Effector CD4-positive, alpha-beta T cell (primary cell): ENCODE data around the gene MTHFD2.

ENCODE experiments used
- DNase-seq: peaks from one replicate; pipeline ENCODE4 v3.0.0-alpha.2; 2020

Gene MTHFD2

DNA sequence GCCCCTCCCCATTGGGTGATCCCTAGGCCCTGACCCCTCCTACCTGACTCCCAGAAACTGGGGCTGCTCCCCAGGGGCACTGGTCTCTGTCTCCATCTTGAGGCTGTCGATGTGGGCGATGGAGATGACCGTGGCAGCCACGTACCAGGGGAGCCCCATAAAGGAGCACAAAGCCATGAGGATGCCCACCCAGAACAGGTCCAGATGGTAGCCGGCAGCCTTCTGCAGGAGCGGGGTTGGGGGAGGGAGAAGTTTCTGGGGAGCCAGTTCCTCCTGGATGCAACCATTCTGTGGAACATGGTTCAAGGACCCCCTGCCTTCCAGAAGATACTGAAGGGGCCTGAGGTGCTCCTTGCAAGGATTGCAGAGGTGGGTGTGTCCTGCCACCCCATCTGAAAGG, 34.0 kb downstream of the MTHFD2 start:
- DNase-seq, result no peak

DNA sequence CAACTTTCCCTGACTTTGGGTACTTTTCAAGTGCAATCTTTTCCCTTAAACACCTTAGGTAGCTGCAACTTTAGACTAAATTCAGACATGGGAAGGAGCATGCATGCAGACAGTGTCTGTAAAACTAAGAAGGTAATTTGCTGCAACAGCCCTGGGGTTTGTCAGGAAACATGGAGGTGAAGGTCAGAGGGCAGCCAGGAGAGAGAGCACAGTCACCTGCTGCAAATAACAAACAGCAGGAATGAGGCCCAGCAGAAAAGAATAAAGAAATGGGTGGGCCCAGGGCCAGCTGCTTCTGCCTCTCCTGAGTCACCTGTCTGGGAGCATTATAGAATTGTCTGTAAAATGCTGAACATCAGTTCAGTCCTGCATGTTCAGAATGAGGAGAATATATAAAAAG, 35.2 kb downstream of the MTHFD2 start:
- no peak for DNase-seq

DNA sequence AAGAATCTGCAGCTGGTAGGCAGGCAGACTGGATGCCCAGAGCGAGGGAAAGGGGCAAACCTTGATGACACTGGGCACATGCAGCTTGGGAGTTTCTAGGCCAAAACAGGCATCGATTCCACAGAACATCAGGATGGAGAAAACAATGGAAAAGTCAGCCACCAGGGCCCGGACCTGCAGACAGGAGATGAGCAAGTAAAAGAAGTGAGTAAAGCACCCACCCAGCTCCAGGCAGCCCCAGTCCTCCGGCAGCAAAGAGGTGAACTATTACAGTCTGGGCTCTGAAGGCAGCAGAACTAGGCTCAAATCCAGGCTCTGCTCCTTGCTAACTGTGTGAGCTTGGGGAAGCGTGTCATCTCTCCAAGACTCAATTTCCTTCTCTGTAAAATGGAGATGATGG, 36.6 kb downstream of the MTHFD2 start:
- DNase-seq, result no peak

DNA sequence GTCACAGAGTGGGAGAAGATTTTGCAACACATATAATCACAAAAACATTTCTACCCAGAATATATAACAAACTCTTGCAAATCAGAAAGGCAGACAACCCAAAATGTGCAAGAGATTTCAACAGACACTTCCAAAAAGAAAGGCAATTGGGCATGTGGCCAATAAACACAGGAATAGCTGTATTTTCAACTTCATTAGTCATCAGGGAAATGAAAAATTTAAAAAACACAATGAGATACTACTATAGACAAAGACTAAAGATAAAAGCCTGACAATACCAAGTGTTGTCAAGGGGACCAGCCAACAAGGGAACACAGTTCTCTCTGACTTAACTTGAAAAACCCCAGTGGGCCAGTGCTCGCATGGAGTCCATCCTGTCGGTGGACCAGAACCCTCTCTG, 40.5 kb downstream of the MTHFD2 start:
- no peak for DNase-seq

DNA sequence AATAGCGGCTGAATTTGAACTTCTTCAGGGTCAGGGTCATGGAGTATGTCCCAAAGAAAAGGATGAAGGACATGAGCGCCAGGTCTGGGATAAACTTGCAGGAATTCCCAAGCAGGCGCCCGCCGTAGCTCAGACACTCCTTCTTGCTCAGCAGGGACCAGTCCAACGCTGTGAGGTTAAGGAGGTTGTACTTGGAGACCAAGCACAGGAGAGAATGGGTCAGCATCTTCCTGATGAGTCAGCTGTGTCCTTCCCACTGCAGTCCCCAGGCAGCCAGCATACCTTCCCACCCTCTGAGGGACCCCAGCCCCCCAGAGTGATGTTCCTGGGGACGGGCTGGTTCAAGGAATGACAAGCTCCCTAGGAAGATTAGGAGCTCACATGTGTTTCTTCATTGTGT, 40.9 kb downstream of the MTHFD2 start:
- DNase-seq, result no peak

DNA sequence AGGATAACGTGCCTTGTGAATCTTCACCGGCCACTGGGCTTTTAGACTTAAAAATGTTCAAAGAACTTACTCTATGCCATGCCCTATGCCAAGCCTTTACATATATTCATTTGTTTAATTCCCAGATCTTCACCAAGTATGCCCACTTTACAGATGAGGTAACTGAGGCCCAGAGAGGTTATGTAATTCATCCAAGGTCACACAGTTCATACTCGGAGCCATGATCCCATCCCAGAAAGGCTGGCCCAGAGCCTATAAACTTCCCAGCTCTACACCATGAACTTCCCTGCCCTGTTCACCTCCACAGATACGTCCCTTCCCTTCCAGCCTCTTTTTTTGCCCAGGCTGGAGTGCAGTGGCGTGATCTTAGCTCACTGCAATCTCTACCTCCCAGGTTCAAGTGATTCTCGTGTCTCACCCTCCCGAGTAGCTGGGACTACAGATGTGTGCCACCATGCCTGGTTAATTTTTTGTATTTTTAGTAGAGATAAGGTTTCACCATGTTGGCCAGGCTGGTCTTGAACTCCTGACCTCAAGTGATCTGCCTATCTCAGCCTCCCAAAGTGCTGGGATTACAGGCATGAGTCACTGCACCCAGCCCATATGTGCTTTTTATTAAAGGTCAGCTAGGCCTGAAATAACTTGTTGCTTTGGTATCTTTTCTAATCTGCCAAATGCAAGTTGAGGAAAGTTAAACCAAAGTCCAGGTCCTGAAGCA, 44.1 kb downstream of the MTHFD2 start:
- DNase-seq, result no peak

DNA sequence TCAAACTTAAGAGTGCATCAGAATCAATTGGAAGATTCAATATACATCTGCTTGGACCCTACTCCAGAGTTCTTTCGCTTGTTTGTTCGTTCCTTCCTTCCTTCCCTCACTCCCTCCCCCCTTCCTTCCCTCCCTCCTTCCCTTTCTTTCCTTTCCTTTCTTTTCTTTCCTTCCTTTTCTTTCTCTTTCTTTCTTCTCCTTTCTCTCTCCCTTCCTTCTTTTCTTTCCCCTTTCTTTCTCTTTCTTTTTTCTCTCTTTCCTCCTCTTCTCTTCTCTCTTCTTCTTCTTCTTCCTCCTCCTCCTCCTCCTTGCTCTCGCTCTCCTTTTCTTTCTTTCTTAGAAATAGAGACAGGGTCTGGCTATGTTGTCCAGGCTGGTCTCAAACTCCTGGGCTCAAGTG, 45.9 kb downstream of the MTHFD2 start:
- no peak for DNase-seq

DNA sequence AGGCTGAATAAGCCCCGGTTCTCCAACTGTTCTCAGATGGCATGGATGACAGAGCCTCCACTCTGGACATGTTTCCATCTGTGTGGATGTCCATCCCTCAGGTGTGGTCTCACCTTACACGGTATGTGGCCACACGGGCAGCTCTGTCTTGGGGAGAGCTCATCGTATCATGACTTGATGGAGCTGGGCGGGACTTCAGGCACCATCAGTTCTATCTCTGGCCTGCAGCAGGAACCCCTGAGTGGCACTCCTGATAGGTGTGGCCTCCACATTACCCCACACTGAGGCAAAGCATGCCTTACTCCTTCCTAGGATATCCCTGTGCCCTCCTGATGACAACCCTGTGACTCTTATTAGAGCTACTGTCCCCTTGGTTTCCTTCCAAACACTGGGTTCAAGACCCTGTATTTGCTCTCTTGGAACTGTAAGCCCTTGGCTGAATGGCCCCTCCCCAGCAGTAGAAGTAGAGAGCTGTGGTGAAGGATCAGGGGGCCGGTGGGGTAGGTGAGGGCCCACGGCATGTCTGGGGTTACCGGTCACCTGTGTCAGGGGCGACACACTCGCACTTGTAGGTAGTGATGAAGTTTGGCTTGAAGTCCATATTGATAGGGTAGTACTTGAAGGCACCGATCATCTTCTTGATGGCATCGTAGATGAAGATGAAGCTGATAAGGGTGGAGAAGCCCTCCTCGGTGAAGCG, 48.2 kb downstream of the MTHFD2 start:
- DNase-seq, result no peak

DNA sequence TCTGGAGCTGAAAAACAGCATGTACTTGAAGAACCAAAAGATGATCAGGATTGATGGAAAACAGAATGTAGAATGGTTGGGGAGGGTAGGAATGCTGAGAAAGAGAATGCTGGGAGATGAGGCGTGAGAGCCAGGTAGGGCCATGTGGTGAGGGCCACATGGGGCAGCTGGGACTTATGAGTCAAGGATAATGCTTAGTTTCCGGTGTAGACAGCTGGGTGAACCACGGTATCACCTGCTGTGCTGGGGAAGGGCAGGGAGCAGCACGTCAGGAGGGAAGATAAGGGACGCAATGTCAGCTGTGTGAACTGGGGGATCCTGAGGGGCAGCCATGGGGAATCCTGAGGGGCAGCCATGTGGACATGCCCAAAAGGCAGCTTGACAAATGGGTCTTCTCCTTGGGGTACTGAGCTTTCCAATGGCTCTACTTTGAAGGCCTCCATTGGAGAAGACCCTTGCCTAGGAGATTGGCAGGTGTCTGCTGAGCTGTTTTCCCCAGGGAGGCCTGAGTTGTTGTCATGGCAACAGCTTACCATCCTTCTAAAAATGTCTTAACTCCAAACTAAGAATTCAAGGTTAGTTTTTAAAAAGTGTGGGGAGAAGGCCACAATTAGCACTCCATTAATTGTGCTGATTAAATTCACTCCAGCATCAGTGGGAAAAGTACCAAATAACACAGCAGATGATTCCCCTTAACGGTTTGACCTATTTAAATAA, 51.1 kb downstream of the MTHFD2 start:
- DNase-seq, result no peak

DNA sequence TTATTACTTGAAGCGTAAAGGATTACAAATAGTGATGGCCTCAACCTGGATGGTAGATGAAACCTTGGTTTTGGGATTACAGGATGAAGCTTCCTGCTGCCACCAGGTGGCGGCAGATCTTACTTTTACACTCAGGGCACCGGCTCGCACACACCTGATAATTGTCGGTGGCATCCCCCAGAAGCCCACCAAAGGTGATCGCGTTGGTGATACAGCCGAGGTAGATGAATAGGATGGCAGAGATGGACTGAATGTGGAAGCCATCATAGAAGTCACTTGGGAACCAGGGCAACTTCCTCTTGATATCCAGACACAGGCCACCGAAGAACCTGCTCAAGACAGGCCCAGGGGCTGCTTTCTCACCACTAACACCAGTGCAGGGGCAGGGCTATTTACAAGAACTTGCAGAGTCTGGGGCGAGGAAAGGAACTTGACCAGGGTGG, 51.8 kb downstream of the MTHFD2 start:
- DNase-seq, result peak; percentile 47

DNA sequence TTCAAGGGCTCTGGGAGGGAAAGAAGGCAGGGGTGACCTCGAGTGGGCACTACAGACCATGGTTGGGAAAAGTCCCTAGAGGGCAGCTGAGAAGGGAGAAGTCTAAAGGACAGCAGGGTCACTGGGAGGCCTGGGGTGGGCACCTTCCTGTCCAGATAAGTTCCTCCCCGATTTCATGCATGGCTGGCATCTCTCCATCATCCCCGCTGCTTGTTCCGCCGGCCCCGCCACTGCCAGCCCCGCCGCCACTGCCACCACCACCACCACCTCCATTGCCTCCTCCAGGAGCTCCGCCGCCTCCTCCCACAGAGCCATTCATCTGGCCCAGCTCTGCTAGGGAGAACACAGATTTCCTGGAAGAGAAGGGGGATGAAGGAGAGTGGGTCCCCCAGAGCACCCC, 53.6 kb downstream of the MTHFD2 start:
- no peak for DNase-seq

DNA sequence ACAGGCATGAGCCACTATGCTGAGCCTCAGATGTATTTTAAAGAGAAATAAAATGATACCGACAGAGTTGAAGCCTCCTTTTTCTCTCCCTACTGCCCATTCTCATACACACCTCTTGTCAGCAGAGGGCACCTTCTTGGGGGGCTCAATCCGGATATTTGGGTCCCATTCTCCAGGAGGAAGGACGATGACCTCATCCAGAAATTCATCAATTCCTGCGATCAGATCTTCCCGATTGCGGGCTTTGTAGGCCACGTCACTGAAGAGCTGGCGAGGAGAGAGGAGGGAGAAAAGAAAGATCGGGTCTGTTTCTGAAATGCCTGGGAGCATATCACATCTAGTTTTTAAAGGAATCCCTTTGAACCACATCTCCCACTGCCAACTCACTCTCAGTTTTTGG, 54.4 kb downstream of the MTHFD2 start:
- no peak for DNase-seq

DNA sequence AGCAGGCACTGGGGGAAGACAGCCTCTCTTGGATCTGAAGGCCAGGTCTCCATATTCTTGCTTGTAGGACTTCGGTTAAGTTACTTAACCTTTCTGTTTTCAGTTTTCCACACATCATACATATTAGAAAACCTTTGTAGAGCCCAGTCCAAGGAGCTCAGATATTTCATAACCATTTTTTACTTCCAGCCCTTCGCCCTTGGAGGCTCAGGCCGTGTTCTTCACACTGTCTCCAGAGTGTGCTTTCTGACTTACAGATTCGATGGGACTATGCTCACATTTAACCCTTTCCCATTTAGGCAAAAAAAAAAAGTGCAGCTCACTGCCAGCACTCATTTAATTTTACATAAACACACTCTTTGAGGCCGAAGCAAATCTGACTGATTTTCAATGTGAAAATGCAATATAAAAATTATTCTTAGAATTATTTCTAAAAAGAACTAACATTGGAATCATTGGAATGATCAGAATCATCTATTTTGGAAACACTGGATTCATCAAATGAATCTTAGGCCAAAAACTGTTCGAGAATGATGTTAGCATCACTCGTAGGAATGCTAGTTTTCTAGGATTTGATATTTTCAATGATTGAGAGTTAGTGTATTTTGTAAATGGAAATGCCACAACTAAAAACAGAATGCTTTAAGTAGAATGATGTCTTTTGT, 55.0 kb downstream of the MTHFD2 start:
- DNase-seq, result no peak

DNA sequence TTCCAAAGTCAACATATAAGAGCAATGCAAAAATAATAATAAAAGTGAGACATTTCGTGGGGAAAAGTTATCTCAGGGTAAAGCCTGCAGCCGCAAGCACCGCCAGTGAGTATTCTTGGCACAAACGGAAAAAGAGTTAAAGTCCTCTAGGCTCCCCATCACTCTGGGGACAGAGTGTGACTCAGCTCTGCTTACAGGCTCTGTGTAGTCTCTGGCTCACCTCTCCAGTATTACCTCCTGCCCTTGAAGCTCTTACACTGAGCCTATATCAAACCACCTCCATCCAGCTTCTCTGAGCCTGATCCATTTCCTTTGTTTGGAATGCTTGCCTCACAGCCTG, 55.5 kb downstream of the MTHFD2 start:
- no peak for DNase-seq

DNA sequence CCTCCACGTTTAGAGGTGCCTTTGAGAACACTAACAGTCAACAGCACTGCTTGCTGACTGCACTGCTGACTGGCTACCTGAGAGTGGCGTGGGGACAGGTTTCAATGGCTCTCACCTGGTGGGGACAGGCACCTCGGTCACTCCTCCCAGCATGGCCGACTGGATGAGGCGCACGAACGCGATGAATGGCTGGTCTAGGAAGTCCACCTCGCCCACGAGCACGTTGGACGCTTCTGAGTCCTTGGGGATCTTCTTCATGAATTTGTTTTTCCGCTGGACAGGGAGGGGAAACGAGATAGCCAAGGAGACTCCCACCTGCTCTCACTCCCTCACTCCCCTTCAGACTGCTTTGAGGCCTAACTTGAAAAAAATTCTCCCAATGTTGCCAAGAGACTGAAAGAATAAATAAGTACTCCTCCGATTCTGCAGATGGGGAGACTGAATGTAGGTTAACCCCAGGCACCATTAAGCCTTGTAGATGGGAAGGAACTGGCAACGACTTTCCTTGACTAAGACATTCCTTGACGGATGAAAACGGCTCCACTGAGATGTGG, 57.3 kb downstream of the MTHFD2 start:
- no peak for DNase-seq

DNA sequence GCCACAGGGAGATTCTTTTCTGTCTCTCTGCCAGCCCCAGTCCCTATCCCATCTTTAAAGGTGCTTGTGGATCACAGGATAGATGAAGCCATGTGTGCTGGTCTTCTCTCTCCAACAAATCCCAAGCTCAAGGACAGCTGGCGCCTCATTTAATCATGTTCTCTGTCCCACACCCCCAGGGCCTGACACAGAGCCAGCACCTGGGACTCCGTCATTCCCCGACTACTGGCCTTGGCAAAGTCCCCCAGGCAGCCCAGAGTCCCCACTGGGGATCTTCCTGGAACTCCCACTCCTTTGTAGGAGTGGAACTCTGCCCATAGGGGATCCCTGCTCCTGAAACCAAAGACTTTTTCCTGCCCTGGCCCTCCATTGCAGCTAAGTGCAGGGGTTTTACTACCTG, 60.8 kb downstream of the MTHFD2 start:
- no peak for DNase-seq

DNA sequence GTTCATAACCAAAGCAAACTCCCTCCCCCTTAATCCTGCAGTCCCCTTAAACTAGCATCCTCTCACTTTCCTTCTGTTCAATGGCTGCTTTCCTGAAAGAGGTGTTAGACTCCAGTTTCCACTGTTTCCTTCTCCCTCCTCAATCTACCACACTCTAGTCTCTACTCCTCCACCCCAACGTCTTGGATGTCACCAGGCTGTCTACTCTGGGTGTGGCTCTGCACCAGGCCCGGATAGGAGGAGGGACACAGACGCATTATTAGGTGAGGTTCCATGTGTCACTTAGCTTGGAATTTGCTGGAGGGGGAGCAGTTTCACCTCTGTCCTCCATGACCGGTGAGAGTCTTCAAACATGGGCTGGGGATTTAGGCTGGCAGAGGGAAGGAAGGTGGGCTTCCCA, 61.3 kb downstream of the MTHFD2 start:
- no peak for DNase-seq

DNA sequence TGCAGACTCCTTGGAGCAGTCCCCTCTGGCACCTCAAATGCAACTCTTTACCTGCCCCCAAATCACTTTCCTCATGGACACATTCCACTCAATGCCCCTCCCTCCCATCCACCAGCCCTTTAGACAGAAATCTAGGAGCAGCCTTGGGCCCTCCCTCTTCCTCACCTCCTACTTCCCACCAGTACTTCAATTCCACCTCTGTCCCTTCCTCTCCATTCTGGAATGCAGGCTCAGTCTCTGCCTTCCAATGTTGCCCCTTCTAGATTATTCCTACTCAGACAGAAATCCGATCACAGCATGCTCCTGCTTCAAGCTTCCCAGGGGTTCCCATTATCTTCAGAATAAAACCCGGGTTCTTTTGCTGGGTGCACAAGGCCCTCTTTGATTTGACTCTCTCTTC, 62.1 kb downstream of the MTHFD2 start:
- no peak for DNase-seq

DNA sequence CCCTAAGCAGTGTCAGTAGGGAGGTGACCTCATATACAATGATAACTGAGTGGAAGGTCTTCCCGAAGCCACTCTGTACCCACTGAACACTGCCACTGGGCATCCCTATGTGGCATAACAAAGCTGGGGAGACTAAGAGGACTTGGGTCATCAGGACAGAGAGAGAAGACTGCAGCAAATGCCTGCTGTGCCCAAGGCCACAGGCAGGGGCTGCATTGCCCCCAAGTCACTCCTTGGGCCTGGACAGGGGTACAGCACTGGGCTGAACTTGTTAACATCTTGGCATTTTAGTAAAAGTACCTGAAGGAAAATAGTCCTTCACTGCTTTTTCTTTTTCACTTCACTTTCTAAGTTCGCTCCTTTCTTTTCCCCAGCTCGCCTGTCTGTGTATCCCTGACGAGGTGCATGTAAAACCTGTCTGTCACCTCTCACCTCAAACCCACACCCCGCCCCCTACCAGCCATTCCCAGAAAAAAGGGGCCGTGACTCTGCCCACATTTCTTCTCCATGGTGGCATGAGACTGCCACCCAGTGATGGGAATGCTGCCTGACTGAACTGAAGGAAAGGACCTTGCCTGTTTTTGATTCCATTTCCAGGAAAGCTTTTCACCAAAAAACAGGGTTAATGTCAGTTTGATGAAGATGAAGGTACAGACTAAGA, 62.9 kb downstream of the MTHFD2 start:
- DNase-seq, result no peak

DNA sequence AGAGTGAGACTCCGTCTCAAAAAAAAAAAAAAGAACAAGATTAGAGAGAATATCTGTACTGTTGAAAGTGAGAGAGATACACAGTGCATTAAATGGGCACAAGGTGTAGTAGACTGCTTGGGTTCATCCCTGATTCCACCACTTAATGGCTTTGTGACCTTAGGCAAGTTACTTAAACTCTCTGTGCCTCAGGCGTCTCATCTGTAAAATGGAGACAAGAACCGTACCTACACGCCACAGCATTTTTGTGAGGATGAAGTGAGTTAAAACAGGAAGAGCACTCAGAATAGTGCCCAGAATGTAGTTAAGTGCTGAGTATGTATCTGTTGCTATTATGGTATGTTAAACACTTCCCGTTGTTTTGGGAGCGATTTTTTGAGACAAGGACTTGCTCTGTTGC, 64.3 kb downstream of the MTHFD2 start:
- no peak for DNase-seq

DNA sequence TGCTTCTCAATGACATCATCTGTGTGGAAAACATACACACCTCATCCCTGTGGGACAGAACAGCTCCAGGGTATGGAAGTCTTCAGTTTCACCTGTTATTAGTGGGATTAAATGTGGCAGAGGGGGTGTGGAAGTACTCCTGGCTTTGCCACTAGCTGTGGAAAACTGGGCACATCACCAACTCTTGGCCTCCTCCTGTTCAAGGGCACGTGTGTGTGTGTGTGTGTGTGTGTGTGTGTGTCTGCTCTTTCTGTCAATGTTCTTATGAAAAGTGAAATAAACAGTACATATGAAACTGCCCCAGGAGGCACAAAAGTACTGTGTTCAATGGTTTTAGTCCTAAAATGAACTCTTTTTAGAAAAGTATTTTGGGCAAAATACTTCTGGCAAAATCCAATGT, 65.9 kb downstream of the MTHFD2 start:
- no peak for DNase-seq

DNA sequence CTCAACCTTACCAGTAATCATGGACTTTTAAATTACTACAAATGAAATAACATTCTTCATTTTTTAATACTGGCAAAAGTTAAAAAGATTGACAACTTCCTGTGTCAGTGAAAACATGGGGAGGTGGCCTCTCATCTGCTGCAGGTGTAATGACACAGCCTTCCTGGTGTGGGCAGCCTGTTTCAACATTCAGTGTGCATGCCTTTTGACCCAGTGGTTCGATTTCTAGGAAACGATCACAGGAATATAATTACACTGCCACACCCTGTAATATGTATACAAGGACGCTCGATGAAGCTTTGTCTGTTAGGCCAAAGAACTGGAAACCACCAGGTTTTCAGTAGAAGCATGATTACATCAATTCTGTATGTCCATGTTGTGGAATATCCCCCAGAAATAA, 68.7 kb downstream of the MTHFD2 start:
- DNase-seq, result peak; percentile 43
